H9 (cell line): ENCODE data around the gene MRPL41. TPM values are rescaled to one million over a fixed set of nuclear protein-coding genes. Genes with fewer than 3 reads are reported as not detected.
"Not testable (repeated sequence)": the region's sequence is repeated elsewhere in the genome, so short reads cannot be mapped to it uniquely, and the experiment has no call there.

Experiments used
- DNase-seq: peaks from one replicate; pipeline ENCODE4 v3.0.0-alpha.2; 2017
- H2AFZ ChIP-seq: one replicate; pipeline ENCODE4 v1.6.1; 2013; ENCODE audit warnings: mild to moderate bottlenecking, low read length, control low read depth, moderate library complexity
- H2AK5ac ChIP-seq: 2 replicates; pipeline ENCODE4 v1.6.1; 2013; ENCODE audit warnings: low read length, control low read depth, mixed read lengths; ENCODE audit not compliant: insufficient read length
- H2BK120ac ChIP-seq: one replicate; pipeline ENCODE4 v1.6.1; 2013; ENCODE audit warnings: low read depth, mild to moderate bottlenecking, low read length, control low read depth, inconsistent platforms; ENCODE audit not compliant: poor library complexity, severe bottlenecking
- H2BK12ac ChIP-seq: 2 replicates; pipeline ENCODE4 v1.6.1; 2013; ENCODE audit warnings: low read length, control low read depth, mixed read lengths, low read depth; ENCODE audit not compliant: insufficient read length
- H2BK15ac ChIP-seq: 2 replicates; pipeline ENCODE4 v1.6.1; 2013; ENCODE audit warnings: low read depth, low read length, control low read depth
- H2BK20ac ChIP-seq: one replicate; pipeline ENCODE4 v1.6.1; 2013; ENCODE audit warnings: low read depth, mild to moderate bottlenecking, low read length, control low read depth, inconsistent platforms; ENCODE audit not compliant: poor library complexity, severe bottlenecking
- H2BK5ac ChIP-seq: 2 replicates; pipeline ENCODE4 v1.6.1; 2013; ENCODE audit warnings: low read length, control low read depth, mixed read lengths; ENCODE audit not compliant: insufficient read length
- H3K14ac ChIP-seq: 2 replicates; pipeline ENCODE4 v1.6.1; 2013; ENCODE audit warnings: low read length, control low read depth; ENCODE audit not compliant: insufficient read depth
- H3K18ac ChIP-seq: 2 replicates; pipeline ENCODE4 v1.6.1; 2013; ENCODE audit warnings: low read depth, mild to moderate bottlenecking, mixed read lengths, low read length, control low read depth; ENCODE audit not compliant: insufficient read length
- H3K23ac ChIP-seq: 2 replicates; pipeline ENCODE4 v1.6.1; 2013; ENCODE audit warnings: low read length, control low read depth, mixed read lengths, low read depth; ENCODE audit not compliant: insufficient read length
- H3K23me2 ChIP-seq: 2 replicates; pipeline ENCODE4 v1.6.1; 2013; ENCODE audit warnings: low read depth, mild to moderate bottlenecking, mixed read lengths, low read length, control low read depth; ENCODE audit not compliant: insufficient read length, poor library complexity, severe bottlenecking
- H3K27ac ChIP-seq: 2 replicates; pipeline ENCODE4 v1.5.1; 2013; ENCODE audit warnings: low read length, control low read depth, mixed read lengths, low read depth; ENCODE audit not compliant: insufficient read length
- H3K27me3 ChIP-seq: 2 replicates; pipeline ENCODE4 v1.6.1; 2013; ENCODE audit warnings: low read length, control low read depth, inconsistent platforms; ENCODE audit not compliant: insufficient read depth
- H3K4ac ChIP-seq: 2 replicates; pipeline ENCODE4 v1.6.1; 2013; ENCODE audit warnings: low read depth, mild to moderate bottlenecking, control low read depth, inconsistent platforms, low read length, moderate library complexity
- H3K4me1 ChIP-seq: 2 replicates; pipeline ENCODE4 v1.6.1; 2013; ENCODE audit warnings: low read length, control low read depth, inconsistent platforms; ENCODE audit not compliant: insufficient read depth
- H3K4me2 ChIP-seq: 2 replicates; pipeline ENCODE4 v1.6.1; 2013; ENCODE audit warnings: low read length, control low read depth, mixed read lengths; ENCODE audit not compliant: insufficient read length, insufficient read depth
- H3K56ac ChIP-seq: 2 replicates; pipeline ENCODE4 v1.6.1; 2013; ENCODE audit warnings: low read depth, mild to moderate bottlenecking, mixed read lengths, low read length, control low read depth; ENCODE audit not compliant: insufficient read length
- H3K79me1 ChIP-seq: 2 replicates; pipeline ENCODE4 v1.6.1; 2013; ENCODE audit warnings: low read depth, mild to moderate bottlenecking, moderate library complexity, low read length, control low read depth, inconsistent platforms; ENCODE audit not compliant: insufficient read depth, poor library complexity, severe bottlenecking
- H3K79me2 ChIP-seq: 2 replicates; pipeline ENCODE4 v1.6.1; 2013; ENCODE audit warnings: low read length, control low read depth, inconsistent platforms; ENCODE audit not compliant: insufficient read depth
- H3K9ac ChIP-seq: 2 replicates; pipeline ENCODE4 v1.6.1; 2013; ENCODE audit warnings: low read length, control low read depth, mixed read lengths; ENCODE audit not compliant: insufficient read length; ENCODE audit errors: extremely low read depth
- H3K9me3 ChIP-seq: one replicate; pipeline ENCODE4 v1.6.1; 2013; ENCODE audit warnings: low read depth, low read length, inconsistent platforms; ENCODE audit not compliant: control insufficient read depth
- H3T11ph ChIP-seq: one replicate; pipeline ENCODE4 v1.6.1; 2013; ENCODE audit warnings: mild to moderate bottlenecking, low read length, control low read depth, inconsistent platforms
- H4K20me1 ChIP-seq: one replicate; pipeline ENCODE4 v1.6.1; 2013; ENCODE audit not compliant: control insufficient read depth, insufficient read length, insufficient read depth
- H4K5ac ChIP-seq: 2 replicates; pipeline ENCODE4 v1.6.1; 2013; ENCODE audit warnings: low read depth, mild to moderate bottlenecking, mixed read lengths, low read length, control low read depth; ENCODE audit not compliant: insufficient read length
- H4K8ac ChIP-seq: replicated peaks from 2 replicates; pipeline ENCODE4 v1.6.1; 2013; ENCODE audit warnings: low read length, control low read depth, mixed read lengths, low read depth; ENCODE audit not compliant: insufficient read length
- H4K91ac ChIP-seq: 2 replicates; pipeline ENCODE4 v1.6.1; 2013; ENCODE audit warnings: low read depth, mild to moderate bottlenecking, moderate library complexity, mixed read lengths, low read length, control low read depth; ENCODE audit not compliant: insufficient read length
- H3K27ac Mint-ChIP-seq, 3 experiments: 2 replicates in 2 of 3; 3 replicates in 1 of 3; pipeline ENCODE4 v1.8.0; 2020 to 2021; ENCODE audit warnings: mixed read lengths in 3 of 3, mild to moderate bottlenecking in 1 of 3, moderate library complexity in 1 of 3
- H3K27me3 Mint-ChIP-seq: 2 replicates; pipeline ENCODE4 v1.8.0; 2021; ENCODE audit warnings: low read depth, mild to moderate bottlenecking, moderate library complexity, mixed read lengths
- H3K36me3 Mint-ChIP-seq, 3 experiments: 2 replicates in 2 of 3; 3 replicates in 1 of 3; pipeline ENCODE4 v1.8.0; 2020 to 2021; ENCODE audit warnings: low read depth in 3 of 3, mixed read lengths in 3 of 3; ENCODE audit not compliant: insufficient read depth in 1 of 3
- H3K4me1 Mint-ChIP-seq, 2 experiments: 2 replicates each; pipeline ENCODE4 v1.8.0; 2020; ENCODE audit warnings: mixed read lengths in 2 of 2
- H3K4me3 Mint-ChIP-seq, 2 experiments: 2 replicates in 1 of 2; 3 replicates in 1 of 2; pipeline ENCODE4 v1.8.0; 2020 to 2021; ENCODE audit warnings: mild to moderate bottlenecking in 2 of 2, mixed read lengths in 2 of 2, moderate library complexity in 1 of 2
- H3K9me3 Mint-ChIP-seq, 2 experiments: 2 replicates in 1 of 2; 3 replicates in 1 of 2; pipeline ENCODE4 v1.8.0; 2020; ENCODE audit warnings: mild to moderate bottlenecking in 2 of 2, mixed read lengths in 2 of 2, moderate library complexity in 1 of 2
- WGBS: extraction: QIAGEN DNeasy Blood & Tissue Kit; methylation state at CpG from one replicate; pipeline ENCODE4 v1.1.7; 2013; ENCODE audit warnings: missing lambda C conversion rate, low lambda C conversion rate, mixed read lengths; ENCODE audit not compliant: insufficient read length; ENCODE audit errors: extremely low coverage; 5-methylcytosine and 5-hydroxymethylcytosine counted together
- total RNA-seq: library from RNA; stranded (reverse); gene quantifications from 2 replicates; pipeline ENCODE4 v1.2.1, GENCODE V29; 2021
- TF ChIP-seq, protein P1 (sequence below): fragments of 200-600 bp; sonication (generic); conservative IDR thresholded peaks from 3 replicates; pipeline ENCODE4 v1.8.0; 2021; ENCODE audit warnings: antibody characterized with exemption, mild to moderate bottlenecking

MRPL41 gene
- total RNA-seq, 1 experiment from 2014 or later, result 52.2 TPM

DNA sequence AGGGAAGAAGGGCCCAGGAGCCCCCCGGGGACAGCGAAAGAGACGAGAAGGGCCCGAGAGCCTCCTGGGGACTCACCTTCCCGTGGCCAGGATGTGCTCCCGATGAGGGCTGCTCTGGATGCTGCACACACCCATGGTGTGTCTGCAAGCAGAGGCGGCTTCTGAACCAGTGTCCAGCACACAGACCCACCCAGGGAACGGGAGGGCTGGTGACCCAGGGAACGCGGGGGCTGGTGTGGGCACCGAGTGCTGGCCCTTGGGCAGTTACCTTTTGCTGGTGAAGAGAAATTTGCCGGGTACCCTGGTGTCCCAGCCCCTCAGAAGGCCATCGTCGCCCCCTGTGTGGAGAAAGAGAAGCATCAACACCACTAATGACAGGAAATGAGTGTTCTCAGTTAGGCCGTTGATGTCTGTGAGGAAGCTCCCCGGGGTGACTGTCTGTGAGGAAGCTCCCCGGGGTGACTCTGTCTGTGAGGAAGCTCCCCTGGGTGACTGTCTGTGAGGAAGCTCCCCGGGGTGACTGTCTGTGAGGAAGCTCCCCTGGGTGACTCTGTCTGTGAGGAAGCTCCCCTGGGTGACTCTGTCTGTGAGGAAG is 13.2 kb downstream of the MRPL41 start:
- Histone ChIP-seq H4K91ac (no peak overlapping the region), H3K9me3 (no peaks in the 10 kb centered on the region), H2BK5ac (no peak overlapping the region), H2BK15ac (no peak overlapping the region; the same call in 1 of the 2 replicates), H3K79me2 (no peaks in the 10 kb centered on the region; the same call in 1 of the 2 replicates), H3T11ph (no peak overlapping the region), H3K56ac (no peak overlapping the region), H2BK12ac (no peak overlapping the region), H2BK20ac (no peak overlapping the region), H2AK5ac (no peak overlapping the region), H3K18ac (no peak overlapping the region), H3K27me3 (no peaks in the 10 kb centered on the region), H4K8ac (no peak overlapping the region), H3K14ac (no peak overlapping the region), H3K23ac (no peak overlapping the region), H3K27ac (no peak overlapping the region), H3K4ac (no peak overlapping the region), H3K23me2 (no peaks in the 10 kb centered on the region), H4K5ac (no peak overlapping the region), H3K9ac (no peak overlapping the region), H2BK120ac (no peak overlapping the region), H3K4me1 (no peaks in the 10 kb centered on the region), H2AFZ (no peak overlapping the region), H3K4me2 (no peak overlapping the region), H3K79me1 (no peaks in the 10 kb centered on the region), H4K20me1 (no peaks in the 10 kb centered on the region)
- WGBS, result no CpG with 5 or more reads among the region's 18 CpGs
- H3K27ac Mint-ChIP-seq, result no peak overlapping the region
- no peak overlapping the region; a peak in 1 of 5 replicates for H3K4me3 Mint-ChIP-seq
- H3K4me1 Mint-ChIP-seq, result no peaks in the 10 kb centered on the region
- DNase-seq, result no peak
- H3K9me3 Mint-ChIP-seq, result no peaks in the 10 kb centered on the region
- no peaks in the 10 kb centered on the region for H3K27me3 Mint-ChIP-seq
- TF ChIP-seq, protein P1, sequence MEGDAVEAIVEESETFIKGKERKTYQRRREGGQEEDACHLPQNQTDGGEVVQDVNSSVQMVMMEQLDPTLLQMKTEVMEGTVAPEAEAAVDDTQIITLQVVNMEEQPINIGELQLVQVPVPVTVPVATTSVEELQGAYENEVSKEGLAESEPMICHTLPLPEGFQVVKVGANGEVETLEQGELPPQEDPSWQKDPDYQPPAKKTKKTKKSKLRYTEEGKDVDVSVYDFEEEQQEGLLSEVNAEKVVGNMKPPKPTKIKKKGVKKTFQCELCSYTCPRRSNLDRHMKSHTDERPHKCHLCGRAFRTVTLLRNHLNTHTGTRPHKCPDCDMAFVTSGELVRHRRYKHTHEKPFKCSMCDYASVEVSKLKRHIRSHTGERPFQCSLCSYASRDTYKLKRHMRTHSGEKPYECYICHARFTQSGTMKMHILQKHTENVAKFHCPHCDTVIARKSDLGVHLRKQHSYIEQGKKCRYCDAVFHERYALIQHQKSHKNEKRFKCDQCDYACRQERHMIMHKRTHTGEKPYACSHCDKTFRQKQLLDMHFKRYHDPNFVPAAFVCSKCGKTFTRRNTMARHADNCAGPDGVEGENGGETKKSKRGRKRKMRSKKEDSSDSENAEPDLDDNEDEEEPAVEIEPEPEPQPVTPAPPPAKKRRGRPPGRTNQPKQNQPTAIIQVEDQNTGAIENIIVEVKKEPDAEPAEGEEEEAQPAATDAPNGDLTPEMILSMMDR, result no peak
- peaks cover 38 to 55% (median 48%) of the 10 kb centered on the region in 3 experiments for H3K36me3 Mint-ChIP-seq

DNA sequence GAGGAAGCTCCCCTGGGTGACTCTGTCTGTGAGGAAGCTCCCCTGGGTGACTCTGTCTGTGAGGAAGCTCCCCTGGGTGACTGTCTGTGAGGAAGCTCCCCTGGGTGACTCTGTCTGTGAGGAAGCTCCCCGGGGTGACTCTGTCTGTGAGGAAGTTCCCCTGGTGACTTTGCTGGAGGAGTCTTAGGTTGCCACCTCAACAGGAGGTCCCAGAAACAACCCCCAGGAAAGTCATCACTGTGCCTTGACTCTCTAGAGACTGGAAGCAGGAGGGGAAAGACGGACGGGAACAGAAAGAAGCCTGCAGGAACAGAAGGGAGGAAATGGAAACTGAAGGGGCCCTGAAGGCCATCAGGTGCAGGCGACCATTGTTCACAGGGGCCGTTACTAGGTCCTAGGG is 16.8 kb downstream of the MRPL41 start:
- not testable (repeated sequence) for H3K56ac ChIP-seq, H3K79me1 ChIP-seq, H3K23me2 ChIP-seq, H3K4ac ChIP-seq, H4K8ac ChIP-seq, H2BK120ac ChIP-seq, H3K18ac ChIP-seq, H3K9ac ChIP-seq, H2AFZ ChIP-seq, H2AK5ac ChIP-seq, H2BK12ac ChIP-seq, H3K9me3 ChIP-seq, H3K27ac ChIP-seq, H3K27me3 Mint-ChIP-seq, H4K91ac ChIP-seq, H3K4me1 ChIP-seq, H3K23ac ChIP-seq, DNase-seq, H4K5ac ChIP-seq, H3K9me3 Mint-ChIP-seq, H3K4me2 ChIP-seq, H3K79me2 ChIP-seq, H4K20me1 ChIP-seq, H3K14ac ChIP-seq, H2BK15ac ChIP-seq, H2BK20ac ChIP-seq, H3T11ph ChIP-seq, H2BK5ac ChIP-seq, H3K27me3 ChIP-seq, H3K27ac Mint-ChIP-seq, H3K4me3 Mint-ChIP-seq, H3K4me1 Mint-ChIP-seq
- no CpG with 5 or more reads among the region's 5 CpGs for WGBS
- H3K36me3 Mint-ChIP-seq, result peaks cover 35 to 46% (median 43%) of the 10 kb centered on the region in 3 experiments
